ENCODE data around the gene INHBE.

DNA sequence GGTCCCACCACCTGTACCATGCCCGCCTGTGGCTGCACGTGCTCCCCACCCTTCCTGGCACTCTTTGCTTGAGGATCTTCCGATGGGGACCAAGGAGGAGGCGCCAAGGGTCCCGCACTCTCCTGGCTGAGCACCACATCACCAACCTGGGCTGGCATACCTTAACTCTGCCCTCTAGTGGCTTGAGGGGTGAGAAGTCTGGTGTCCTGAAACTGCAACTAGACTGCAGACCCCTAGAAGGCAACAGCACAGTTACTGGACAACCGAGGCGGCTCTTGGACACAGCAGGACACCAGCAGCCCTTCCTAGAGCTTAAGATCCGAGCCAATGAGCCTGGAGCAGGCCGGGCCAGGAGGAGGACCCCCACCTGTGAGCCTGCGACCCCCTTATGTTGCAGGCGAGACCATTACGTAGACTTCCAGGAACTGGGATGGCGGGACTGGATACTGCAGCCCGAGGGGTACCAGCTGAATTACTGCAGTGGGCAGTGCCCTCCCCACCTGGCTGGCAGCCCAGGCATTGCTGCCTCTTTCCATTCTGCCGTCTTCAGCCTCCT is 1.1 kb downstream of the INHBE start:
- no peak for TF ChIP-seq EZH2phosphoT487 (IDR thresholded peaks at IDR 0.05; ENCODE audit: borderline replicate concordance)
- TF ChIP-seq, protein P1, sequence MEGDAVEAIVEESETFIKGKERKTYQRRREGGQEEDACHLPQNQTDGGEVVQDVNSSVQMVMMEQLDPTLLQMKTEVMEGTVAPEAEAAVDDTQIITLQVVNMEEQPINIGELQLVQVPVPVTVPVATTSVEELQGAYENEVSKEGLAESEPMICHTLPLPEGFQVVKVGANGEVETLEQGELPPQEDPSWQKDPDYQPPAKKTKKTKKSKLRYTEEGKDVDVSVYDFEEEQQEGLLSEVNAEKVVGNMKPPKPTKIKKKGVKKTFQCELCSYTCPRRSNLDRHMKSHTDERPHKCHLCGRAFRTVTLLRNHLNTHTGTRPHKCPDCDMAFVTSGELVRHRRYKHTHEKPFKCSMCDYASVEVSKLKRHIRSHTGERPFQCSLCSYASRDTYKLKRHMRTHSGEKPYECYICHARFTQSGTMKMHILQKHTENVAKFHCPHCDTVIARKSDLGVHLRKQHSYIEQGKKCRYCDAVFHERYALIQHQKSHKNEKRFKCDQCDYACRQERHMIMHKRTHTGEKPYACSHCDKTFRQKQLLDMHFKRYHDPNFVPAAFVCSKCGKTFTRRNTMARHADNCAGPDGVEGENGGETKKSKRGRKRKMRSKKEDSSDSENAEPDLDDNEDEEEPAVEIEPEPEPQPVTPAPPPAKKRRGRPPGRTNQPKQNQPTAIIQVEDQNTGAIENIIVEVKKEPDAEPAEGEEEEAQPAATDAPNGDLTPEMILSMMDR (conservative IDR thresholded peaks at IDR 0.05; ENCODE audit: low read length), result peak; percentile 76
